ENCODE results near the gene DGCR2. TPM values are rescaled to one million over a fixed set of nuclear protein-coding genes. Genes with fewer than 3 reads are reported as not detected.

DGCR2 gene
- total and polyA plus RNA-seq, 2 of the 8 experiments (the other 6 are each of a cell fraction or from before 2014, with no cell fraction given) = 42.3 to 62.2 TPM

GRCh38 chr22:19114984-19115552 lies 7.1 kb downstream of the DGCR2 start:
- Histone ChIP-seq H3K4me2 (ENCODE audit: insufficient read depth in 1 of 2, low read depth in 2 of 2, low read length in 2 of 2) (no peak overlapping the region), H4K20me1 (replicated peaks in 1 of 2; ENCODE audit: control insufficient read depth in 1 of 2, insufficient read depth in 2 of 2, low read length in 2 of 2) (peaks cover 20 to 56% of the 10 kb centered on the region in 2 experiments), H3K79me2 (ENCODE audit: control insufficient read depth in 1 of 2, insufficient read depth in 2 of 2, low read length in 2 of 2) (peaks cover 28 to 93% of the 10 kb centered on the region in 2 experiments), H3K27ac (ENCODE audit: low read depth, low read length) (no peak overlapping the region), H3K27me3 (replicated peaks in 1 of 4; ENCODE audit: control insufficient read depth in 3 of 4, extremely low read depth in 1 of 4, insufficient read depth in 3 of 4, low read length in 3 of 4) (no peaks in the 10 kb centered on the region), H3K18ac (ENCODE audit: extremely low read depth, low read length) (no peak overlapping the region), H3K23ac (ENCODE audit: insufficient read length) (no peak overlapping the region), H3K4me3 (ENCODE audit: extremely low read depth in 1 of 4, insufficient read depth in 2 of 4, low read depth in 3 of 4, low read length in 4 of 4) (no peak overlapping the region), H3K36me3 (ENCODE audit: control insufficient read depth in 2 of 4, insufficient read depth in 4 of 4, low read length in 3 of 4) (no peaks in the 10 kb centered on the region; a peak in 2 of 8 replicates), H2BK12ac (ENCODE audit: low read depth, low read length) (no peak overlapping the region), H3K4ac (replicated peaks; ENCODE audit: insufficient read length, low read depth, low read length) (no peak overlapping the region), H3K4me1 (replicated peaks in 1 of 4; ENCODE audit: control insufficient read depth in 3 of 4, insufficient read depth in 4 of 4, low read length in 3 of 4) (peaks cover 7 to 10% (median 8%) of the 10 kb centered on the region in 4 experiments), H2AK5ac (ENCODE audit: low read depth, low read length) (no peak overlapping the region), H2BK20ac (ENCODE audit: low read length) (no peak overlapping the region), H3K14ac (ENCODE audit: insufficient read length) (no peak overlapping the region), H2AFZ (ENCODE audit: low read length) (no peak overlapping the region), H3K79me1 (ENCODE audit: low read depth, low read length) (peaks cover 33% of the 10 kb centered on the region), H4K8ac (ENCODE audit: extremely low read depth, insufficient read depth, low read length) (no peak overlapping the region), H4K5ac (ENCODE audit: insufficient read length, low read depth, low read length) (no peak overlapping the region), H4K91ac (replicated peaks; ENCODE audit: insufficient read length, low read length) (no peak overlapping the region), H3K23me2 (ENCODE audit: low read depth, low read length) (no peaks in the 10 kb centered on the region), H3K56ac (replicated peaks; ENCODE audit: insufficient read length, low read depth, low read length) (no peak overlapping the region), H3K9me3 (ENCODE audit: insufficient read depth in 2 of 2, low read depth in 1 of 2, low read length in 1 of 2) (no peaks in the 10 kb centered on the region), H2BK120ac (replicated peaks; ENCODE audit: low read depth, low read length) (no peak overlapping the region), H3K9ac (replicated peaks in 1 of 4; ENCODE audit: extremely low read depth in 1 of 4, low read depth in 3 of 4, low read length in 3 of 4) (no peak overlapping the region), H2BK15ac (ENCODE audit: low read length) (no peak overlapping the region), H2BK5ac (ENCODE audit: low read depth, low read length) (no peak overlapping the region)
- no peak for FAIRE-seq
- 88% methylated on average over 3 of the region's 4 CpGs; no CpG with 5 or more reads in 1 of the 2 experiments for WGBS, 2 experiments (ENCODE audit: extremely low coverage in 1 of 2, insufficient coverage in 1 of 2, insufficient read length in 1 of 2, insufficient replicate concordance in 2 of 2, low coverage in 1 of 2, low lambda C conversion rate in 2 of 2, missing lambda C conversion rate in 1 of 2)
- DNase-seq (ENCODE audit: low read depth in 1 of 2, low spot score in 2 of 2) = no peak
- ChIA-PET CTCF (ENCODE audit: partially characterized antibody) (interaction anchor here (0.9 to 2.5 kb wide), 10 partner anchors 9 to 161 kb away, joined by 3 to 11 read pairs (median 6); partner anchors contain the start of gene ESS2), POLR2A (ENCODE audit: partially characterized antibody) (interaction anchor here (1.9 kb wide), 1 partner anchor 16 kb away, joined by 4 read pairs; the partner anchor contains the start of gene TSSK2)
- TF ChIP-seq ATF2 (IDR thresholded peaks at IDR 0.05; ENCODE audit: low read length) = no peak
- TF ChIP-seq SRF (IDR thresholded peaks at IDR 0.05; ENCODE audit: low read depth, low read length) = no peak
- TF ChIP-seq TBP (IDR thresholded peaks at IDR 0.05; ENCODE audit: low read depth, low read length) = no peak
- no peak for TF ChIP-seq JUND (IDR thresholded peaks at IDR 0.05; ENCODE audit: low read length)
- no peak for TF ChIP-seq BRCA1 (IDR thresholded peaks at IDR 0.05; ENCODE audit: low read depth, low read length)
- TF ChIP-seq NANOG (IDR thresholded peaks at IDR 0.05; ENCODE audit: insufficient read depth, low read depth, low read length, poor library complexity, severe bottlenecking) = no peak
- TF ChIP-seq CHD2 (IDR thresholded peaks at IDR 0.05; ENCODE audit: low read length) = no peak
- TF ChIP-seq POLR2A (IDR thresholded peaks at IDR 0.05; ENCODE audit: control extremely low read depth in 1 of 2, low read depth in 2 of 2, low read length in 2 of 2) = no peak
- TF ChIP-seq TAF1 (IDR thresholded peaks at IDR 0.05; ENCODE audit: low read depth, low read length) = no peak
- no peak for TF ChIP-seq RXRA (IDR thresholded peaks at IDR 0.05; ENCODE audit: insufficient read depth, low read depth, low read length)
- TF ChIP-seq KDM5A (IDR thresholded peaks at IDR 0.05; ENCODE audit: low read length) = no peak
- no peak for TF ChIP-seq MAX (IDR thresholded peaks at IDR 0.05)
- TF ChIP-seq HDAC6 (IDR thresholded peaks at IDR 0.05; ENCODE audit: low read depth, low read length) = no peak

Data from H1 (cell line).